GM19099 (cell line): ENCODE measurements around the gene SLC1A3.

Source experiments
- POLR2A ChIP-seq: IDR thresholded peaks from 3 replicates; pipeline ENCODE4 v1.6.1; 2011; ENCODE audit warnings: low read depth; ENCODE audit not compliant: insufficient read length; ENCODE audit errors: extremely low read depth

SLC1A3 gene

GRCh38 chr5:36685631-36686288 is 79.4 kb downstream of the SLC1A3 start:
- TF ChIP-seq POLR2A: no peak

DNA sequence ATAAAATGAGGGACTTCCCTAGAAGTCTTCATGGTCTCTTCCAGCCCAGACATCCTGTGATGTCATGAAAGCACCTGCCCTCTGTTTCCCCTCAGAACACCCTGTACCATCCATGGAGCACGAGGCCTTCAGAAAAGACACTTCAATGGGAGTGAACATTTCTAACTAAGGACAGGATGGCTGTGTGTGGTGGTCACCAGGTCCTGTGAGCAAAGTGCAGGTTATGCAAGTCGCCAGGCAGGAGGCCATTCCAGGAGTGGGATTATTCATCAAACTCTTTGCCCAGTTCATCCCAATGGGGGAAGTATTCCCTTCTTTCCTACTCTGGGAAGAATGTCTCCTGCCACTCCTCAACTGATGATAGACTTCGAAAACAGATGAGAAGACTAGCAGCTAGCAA is 80.5 kb downstream of the SLC1A3 start:
- no peak for TF ChIP-seq POLR2A

GRCh38 chr5:36688722-36689121 is 82.3 kb downstream of the SLC1A3 start:
- no peak for TF ChIP-seq POLR2A

- no peak for TF ChIP-seq POLR2A
Measured at GRCh38 chr5:36689225-36689624, 82.8 kb downstream of the SLC1A3 start.

DNA sequence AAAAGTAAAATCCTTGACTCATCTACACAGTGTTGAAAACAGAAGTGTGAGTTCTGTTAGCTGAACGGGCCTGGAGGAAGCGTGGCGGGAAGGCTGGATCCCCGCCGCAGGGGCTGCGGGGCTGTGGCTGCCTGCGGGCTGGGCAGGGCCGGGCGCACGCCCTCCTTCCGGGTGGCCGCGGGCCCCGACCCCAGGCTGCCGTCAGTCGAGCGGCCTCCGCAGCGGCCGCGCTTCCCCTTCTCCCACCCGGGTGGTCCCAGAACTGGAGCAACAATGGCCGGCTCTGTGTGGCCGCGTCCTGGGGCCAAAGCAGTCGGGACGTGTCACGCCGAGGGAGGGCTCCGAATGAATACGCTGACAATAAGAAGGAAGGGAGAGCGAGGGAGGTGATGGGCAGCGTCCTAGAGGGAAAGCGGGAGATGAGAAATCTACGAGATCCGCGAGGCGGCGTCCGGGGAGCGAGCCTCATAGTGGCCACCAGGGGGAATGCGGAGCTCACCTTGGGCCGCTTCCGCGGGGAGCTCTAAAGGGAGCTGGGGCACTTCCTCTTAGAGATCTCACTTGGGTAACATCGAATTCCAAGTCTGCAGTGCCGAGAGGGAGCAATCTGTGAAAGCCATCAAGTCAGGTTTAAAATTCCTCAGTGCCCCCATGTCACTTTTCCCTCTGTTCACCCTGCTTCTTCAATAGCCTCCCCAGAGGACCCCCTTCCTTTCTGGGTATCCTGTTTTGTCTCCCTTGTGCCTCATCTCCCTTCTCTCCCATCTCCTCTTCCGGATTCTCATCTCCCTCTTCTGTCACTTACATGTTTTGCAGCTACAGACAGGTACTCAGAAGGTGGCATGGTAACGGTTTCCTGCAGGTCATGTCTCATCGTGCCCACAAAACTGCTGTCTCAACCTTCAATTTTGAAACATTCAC is 83.9 kb downstream of the SLC1A3 start:
- TF ChIP-seq POLR2A: no peak

GRCh38 chr5:36691226-36691625 is 84.8 kb downstream of the SLC1A3 start:
- no peak for TF ChIP-seq POLR2A

DNA sequence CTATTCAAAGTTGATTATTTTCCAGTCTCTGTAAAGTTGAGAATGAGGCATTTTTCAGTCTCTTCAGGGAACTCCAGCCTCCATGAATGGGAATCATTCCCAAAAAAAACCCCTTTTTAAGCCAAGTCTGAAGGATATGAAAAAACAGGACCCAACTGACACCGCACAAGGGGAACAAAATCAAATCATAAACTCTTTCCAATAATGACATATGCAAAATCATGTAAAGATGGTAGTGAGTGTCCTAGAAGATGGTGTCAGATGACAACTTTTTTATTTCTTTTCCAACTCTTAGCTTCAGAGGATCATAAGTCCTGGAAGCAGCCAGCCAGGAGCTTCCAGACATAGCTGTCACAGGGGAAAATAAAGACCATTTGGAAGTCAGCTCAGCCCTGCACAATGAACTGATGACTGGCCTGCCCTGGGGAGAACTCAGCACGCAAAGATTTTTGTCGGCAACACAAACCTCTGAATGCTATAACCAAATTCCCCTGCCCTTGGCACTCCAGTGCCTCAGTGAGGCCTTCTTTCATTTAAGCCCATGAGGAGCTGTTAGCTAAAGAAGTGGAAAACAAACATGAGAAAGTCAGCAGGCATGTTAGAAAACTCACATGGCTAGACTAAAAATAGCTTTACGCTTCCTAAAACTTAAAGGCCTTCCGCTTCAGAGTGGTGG is 85.4 kb downstream of the SLC1A3 start:
- no peak for TF ChIP-seq POLR2A

DNA sequence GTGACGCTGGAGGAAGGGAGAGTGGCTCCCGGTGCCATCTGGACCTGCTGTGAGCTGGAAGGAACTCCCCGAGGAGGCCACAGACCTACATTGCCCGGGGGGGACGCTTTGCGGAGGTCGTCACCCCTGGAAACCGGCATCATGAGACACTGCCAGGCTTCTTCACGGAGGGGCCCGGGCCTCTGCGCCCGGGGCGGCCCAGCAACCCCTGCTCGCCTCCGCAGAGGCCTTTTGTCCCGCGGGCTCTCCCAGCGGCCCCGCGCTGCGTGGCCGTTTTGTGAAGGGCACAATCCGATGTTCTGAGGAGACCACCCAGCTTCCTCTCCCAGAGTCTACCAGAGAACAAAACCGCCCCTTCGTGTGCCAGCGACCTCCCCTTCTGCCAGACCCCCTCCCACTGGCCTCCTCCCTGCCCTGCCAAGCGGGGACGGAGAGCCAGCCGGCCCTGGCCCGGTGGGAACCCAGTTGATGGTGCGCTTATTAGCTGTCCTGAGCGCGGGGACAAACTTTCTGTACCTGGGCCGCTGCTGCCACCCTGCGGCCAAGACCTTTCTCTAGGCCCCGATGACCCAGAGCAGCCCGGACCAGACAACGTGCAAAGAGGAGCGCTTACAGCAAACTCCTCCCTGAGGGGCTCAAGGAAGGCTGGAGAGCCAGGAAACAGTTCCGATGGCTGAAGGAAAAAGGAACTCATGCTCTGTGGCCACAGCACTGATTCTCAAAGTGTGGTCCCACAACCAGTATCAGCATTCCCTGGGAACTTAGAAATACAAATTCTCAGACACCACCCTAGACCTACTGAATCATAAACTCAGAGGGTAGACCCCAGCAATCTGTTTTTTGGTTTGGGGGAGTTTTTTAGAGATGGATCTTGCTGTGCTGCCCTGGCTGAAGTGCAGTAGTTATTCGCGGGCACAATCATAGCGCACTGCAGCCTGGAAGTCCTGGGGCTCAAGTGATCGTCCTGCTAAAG is 86.7 kb downstream of the SLC1A3 start:
- no peak for TF ChIP-seq POLR2A

DNA sequence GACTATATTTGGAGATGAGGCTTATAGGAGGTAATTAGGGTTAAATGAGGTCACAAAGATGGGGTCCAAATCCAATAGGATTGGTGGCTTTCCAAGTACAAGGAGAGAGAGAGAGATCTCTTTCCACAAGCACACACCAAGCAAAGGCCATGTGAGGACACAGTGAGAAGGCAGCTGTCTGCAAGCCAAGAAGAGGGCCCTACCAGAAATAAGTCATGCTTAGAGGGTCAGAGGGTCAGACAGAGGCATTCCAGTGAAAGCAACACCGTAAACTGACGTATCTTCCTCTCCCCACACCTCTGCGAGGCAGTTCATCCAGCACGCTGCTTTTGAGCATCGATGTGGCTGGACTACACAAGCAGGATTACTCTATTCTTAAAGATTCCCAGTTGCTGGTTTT is 87.9 kb downstream of the SLC1A3 start:
- no peak for TF ChIP-seq POLR2A

GRCh38 chr5:36696059-36696673 is 89.8 kb downstream of the SLC1A3 start:
- TF ChIP-seq POLR2A: no peak

GRCh38 chr5:36698031-36698430 is 91.6 kb downstream of the SLC1A3 start:
- no peak for TF ChIP-seq POLR2A

DNA sequence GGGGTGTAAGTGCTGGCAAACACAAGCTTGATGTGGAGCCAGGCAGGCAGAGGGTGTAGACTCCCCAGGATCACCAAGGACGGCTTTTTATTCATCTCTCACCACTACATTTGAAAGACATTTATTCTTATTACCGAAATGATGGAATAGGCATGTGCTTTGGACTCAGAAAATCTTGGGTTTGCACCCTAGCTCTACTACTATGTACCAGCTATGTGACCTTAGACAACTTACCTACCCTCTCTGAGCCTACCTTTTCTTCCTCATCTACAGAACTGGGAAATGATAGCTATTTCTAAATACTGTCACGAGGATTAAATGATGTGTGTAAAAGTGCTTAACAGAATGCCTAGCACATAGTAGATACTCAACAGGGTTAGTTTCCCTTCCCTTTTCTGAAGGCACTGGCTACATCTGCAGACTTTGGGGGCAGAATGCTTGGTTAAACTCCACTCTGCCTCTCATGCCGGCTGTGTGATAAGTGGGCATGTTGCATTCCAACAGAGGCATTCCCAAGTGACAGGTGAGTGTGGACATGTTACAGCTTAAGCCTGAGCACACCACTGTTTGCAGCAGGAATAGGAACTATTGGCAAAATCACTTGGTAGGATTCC is 94.8 kb downstream of the SLC1A3 start:
- TF ChIP-seq POLR2A: no peak

GRCh38 chr5:36703245-36703860 is 96.9 kb downstream of the SLC1A3 start:
- no peak for TF ChIP-seq POLR2A
